ENCODE results near the gene ODAD4.

The ODAD4 gene

GRCh38 chr17:41930009-41930832, at the start of gene ODAD4:
Gene ODAD4 (plus strand): TSS chr17:41930617. CDS start chr17:41930724, 107 bp downstream.
- DNase-seq: peak; percentile 97

- DNase-seq: no peak
Observed at GRCh38 chr17:41882756-41883155, 47.7 kb upstream of the ODAD4 start.

GRCh38 chr17:41885733-41886132, 44.7 kb upstream of the ODAD4 start:
- peak; percentile 21 for DNase-seq

- no peak for DNase-seq
Observed at GRCh38 chr17:41888332-41888965, 42.0 kb upstream of the ODAD4 start.

GRCh38 chr17:41891135-41892020, 39.0 kb upstream of the ODAD4 start:
- DNase-seq: no peak

GRCh38 chr17:41892021-41892376, 38.4 kb upstream of the ODAD4 start:
- DNase-seq: no peak

- DNase-seq: no peak
Observed at GRCh38 chr17:41893384-41893783, 37.0 kb upstream of the ODAD4 start.

- DNase-seq: no peak
Observed at GRCh38 chr17:41894791-41895331, 35.6 kb upstream of the ODAD4 start.

- no peak for DNase-seq
Observed at GRCh38 chr17:41895617-41896016, 34.8 kb upstream of the ODAD4 start.

- no peak for DNase-seq
Observed at GRCh38 chr17:41896726-41897125, 33.7 kb upstream of the ODAD4 start.

GRCh38 chr17:41901646-41902045, 28.8 kb upstream of the ODAD4 start:
- DNase-seq: no peak

GRCh38 chr17:41904242-41904841, 26.1 kb upstream of the ODAD4 start:
- DNase-seq: no peak

- DNase-seq: no peak
Observed at GRCh38 chr17:41905172-41905571, 25.2 kb upstream of the ODAD4 start.

GRCh38 chr17:41906465-41907184, 23.8 kb upstream of the ODAD4 start:
- no peak for DNase-seq

- no peak for DNase-seq
Observed at GRCh38 chr17:41907185-41907556, 23.2 kb upstream of the ODAD4 start.

GRCh38 chr17:41907633-41908539, 22.5 kb upstream of the ODAD4 start:
- DNase-seq: no peak

- no peak for DNase-seq
Observed at GRCh38 chr17:41909088-41909487, 21.3 kb upstream of the ODAD4 start.

GRCh38 chr17:41910701-41911391, 19.6 kb upstream of the ODAD4 start:
- no peak for DNase-seq

GRCh38 chr17:41912925-41913324, 17.5 kb upstream of the ODAD4 start:
- DNase-seq: no peak

- no peak for DNase-seq
Observed at GRCh38 chr17:41913798-41914197, 16.6 kb upstream of the ODAD4 start.
